ENCODE results near the gene PGS1.

DNA sequence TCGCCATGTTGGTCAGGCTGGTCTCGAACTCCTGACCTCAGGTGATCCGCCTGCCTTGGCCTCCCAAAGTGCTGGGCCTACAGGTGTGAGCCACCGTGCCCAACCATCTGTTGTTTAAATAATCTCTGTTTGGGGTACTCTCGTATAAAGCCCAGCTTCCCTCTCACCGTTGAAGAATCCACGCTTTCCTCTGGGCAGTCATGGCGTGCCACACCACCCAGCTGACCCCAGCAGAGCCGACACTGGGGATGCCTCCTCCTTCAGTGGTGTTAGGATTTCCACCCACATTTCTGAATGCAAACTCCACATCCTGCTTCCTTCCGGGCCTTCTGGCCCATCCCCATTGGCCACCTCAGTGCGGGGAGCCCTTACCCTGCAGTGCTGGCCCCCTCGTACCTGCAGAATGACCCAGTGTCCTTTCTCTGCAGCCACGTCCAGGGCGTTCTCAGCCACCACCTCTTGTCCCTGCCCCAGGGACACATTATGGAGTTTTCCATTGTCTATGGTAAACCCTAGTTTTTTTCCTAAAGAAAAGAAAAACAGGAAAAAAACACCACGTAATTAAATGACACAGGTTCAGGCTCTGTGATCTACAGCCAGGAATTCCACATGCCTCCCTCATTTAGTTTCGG, 60.4 kb downstream of the PGS1 start:
- TF ChIP-seq POLR2A (IDR thresholded peaks at IDR 0.05; ENCODE audit: low read depth, low read length) = no peak
- TF ChIP-seq POLR2AphosphoS5 (IDR thresholded peaks at IDR 0.05; ENCODE audit: low read depth, low read length) = no peak

Measured in GM12892 (cell line).